Measurements from ENCODE around the gene PTH1R.

DNA sequence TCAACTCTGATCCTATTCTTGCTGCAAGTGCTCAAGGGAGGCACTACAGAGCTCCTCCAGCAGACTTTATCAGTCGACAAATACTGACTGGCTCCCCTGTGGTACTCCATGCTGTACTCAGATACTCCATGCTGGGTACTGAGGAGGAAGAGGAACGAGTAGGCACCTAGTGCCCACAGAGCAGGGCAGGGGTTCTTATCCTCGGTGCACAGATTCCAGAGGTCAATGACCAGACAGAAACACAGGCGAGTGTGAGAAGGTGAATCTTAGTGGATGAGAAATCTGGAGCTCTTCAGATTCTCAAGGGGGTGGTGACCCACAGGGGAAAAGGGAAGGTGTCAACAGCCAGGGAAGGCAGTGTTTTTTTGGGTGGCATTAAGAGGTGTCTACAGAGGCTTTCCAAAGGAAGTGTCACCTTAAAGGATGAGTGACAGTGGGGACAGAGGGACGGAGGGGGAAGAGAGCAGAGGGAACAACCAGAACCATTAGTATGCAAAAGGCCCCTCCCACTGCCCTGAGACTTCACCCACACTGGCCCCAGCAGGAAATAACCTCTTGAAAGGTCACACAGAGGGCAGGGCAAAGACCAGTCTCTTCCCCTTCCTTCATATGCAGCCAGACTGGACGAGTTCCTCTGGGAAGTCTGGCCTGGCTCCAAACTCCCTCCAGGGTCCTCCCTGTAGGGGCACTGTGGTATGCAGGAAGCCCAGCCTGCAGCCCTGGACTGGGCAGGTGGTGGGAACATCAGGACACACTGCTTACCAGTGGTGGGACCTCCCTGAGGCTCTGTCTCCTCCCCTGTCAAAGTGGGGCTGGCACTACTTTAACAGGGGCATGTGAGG is 71.5 kb downstream of the PTH1R start:
- no peak for TF ChIP-seq CTCF (IDR thresholded peaks at IDR 0.05)
- TF ChIP-seq POLR2A (IDR thresholded peaks at IDR 0.05) = no peak

All from suprapubic skin (tissue), 3 donors.